Upper lobe of right lung (tissue), 1 donor: Measurements from ENCODE around the gene GALE. TPM values are rescaled to one million over a fixed set of nuclear protein-coding genes. Genes with fewer than 3 reads are reported as not detected.

Experiments used
- ATAC-seq: fragments of 200-7000 bp; cut with Tn5 transposase; one replicate; pipeline ENCODE4 v1.9.1; 2020; ENCODE audit warnings: mild to moderate bottlenecking, moderate library complexity
- DNase-seq: peaks from one replicate; pipeline ENCODE4 v3.0.0-alpha.2; 2020
- H3K27ac ChIP-seq: fragments of 200-600 bp; one replicate; pipeline ENCODE4 v1.8.0; 2022
- H3K27me3 ChIP-seq: fragments of 200-600 bp; one replicate; pipeline ENCODE4 v1.8.0; 2022; ENCODE audit warnings: mild to moderate bottlenecking
- H3K36me3 ChIP-seq: fragments of 200-600 bp; one replicate; pipeline ENCODE4 v1.8.0; 2022
- H3K4me1 ChIP-seq: fragments of 200-600 bp; one replicate; pipeline ENCODE4 v1.8.0; 2022
- H3K4me3 ChIP-seq: fragments of 200-600 bp; one replicate; pipeline ENCODE4 v1.8.0; 2022; ENCODE audit warnings: mild to moderate bottlenecking
- H3K9me3 ChIP-seq: fragments of 200-600 bp; one replicate; pipeline ENCODE4 v1.8.0; 2022
- intact Hi-C: fragments of 100-400 bp; cut with DNase I; formaldehyde crosslinking; loops from one replicate; pipeline ENCODE4 v1.11.0; 2022
- total RNA-seq: library from RNA; stranded (reverse); fragmentation: NEBNext Ultra II Directional; extraction: Animal tissue kit (Norgen Biotek cat#: 25700); gene quantifications from one replicate; pipeline ENCODE4 v1.2.1, GENCODE V29; 2021
- TF ChIP-seq, protein P1 (sequence below): fragments of 200-600 bp; IDR thresholded peaks from one replicate; pipeline ENCODE4 v1.8.0; 2022; ENCODE audit warnings: antibody characterized with exemption
- donor health status: DM: no; HTN: yes; CAD: no; lungs with severe emphysema.

Gene GALE
- total RNA-seq, 1 donor from 2014 or later: 62.9 TPM

DNA sequence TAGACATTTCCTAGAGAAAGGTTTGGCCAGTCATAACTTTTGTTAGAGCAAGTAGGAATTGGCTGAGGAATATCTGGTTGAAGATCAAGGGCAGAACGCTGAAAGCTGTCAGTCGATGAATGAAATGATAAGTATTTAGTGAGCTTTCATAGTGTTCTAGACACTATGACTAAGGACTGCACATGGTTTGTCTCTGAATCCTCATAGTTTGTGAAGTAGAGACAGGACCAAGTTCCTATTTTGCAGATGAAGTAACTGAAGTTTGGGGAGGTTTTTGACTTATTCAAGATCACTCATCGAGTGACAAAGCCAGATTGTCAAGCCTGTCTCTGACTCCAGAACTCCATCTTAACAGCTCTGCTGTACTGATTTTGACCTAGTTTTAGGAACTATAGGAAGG, 52.5 kb downstream of the GALE start:
- H3K9me3 ChIP-seq: no peaks in the 10 kb centered on the region
- TF ChIP-seq, protein P1, sequence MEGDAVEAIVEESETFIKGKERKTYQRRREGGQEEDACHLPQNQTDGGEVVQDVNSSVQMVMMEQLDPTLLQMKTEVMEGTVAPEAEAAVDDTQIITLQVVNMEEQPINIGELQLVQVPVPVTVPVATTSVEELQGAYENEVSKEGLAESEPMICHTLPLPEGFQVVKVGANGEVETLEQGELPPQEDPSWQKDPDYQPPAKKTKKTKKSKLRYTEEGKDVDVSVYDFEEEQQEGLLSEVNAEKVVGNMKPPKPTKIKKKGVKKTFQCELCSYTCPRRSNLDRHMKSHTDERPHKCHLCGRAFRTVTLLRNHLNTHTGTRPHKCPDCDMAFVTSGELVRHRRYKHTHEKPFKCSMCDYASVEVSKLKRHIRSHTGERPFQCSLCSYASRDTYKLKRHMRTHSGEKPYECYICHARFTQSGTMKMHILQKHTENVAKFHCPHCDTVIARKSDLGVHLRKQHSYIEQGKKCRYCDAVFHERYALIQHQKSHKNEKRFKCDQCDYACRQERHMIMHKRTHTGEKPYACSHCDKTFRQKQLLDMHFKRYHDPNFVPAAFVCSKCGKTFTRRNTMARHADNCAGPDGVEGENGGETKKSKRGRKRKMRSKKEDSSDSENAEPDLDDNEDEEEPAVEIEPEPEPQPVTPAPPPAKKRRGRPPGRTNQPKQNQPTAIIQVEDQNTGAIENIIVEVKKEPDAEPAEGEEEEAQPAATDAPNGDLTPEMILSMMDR: no peak
- peaks cover 71% of the 10 kb centered on the region for H3K36me3 ChIP-seq
- ATAC-seq (no peak), DNase-seq (no peak)
- intact Hi-C loops: no loop called here
- H3K27ac ChIP-seq: no peak overlapping the region
- no peak overlapping the region for H3K4me3 ChIP-seq
- no peaks in the 10 kb centered on the region for H3K27me3 ChIP-seq
- peaks cover 38% of the 10 kb centered on the region for H3K4me1 ChIP-seq

Other genes starting within 250 kb of the GALE start
- 242 TPM for gene ID3, start 241.3 kb downstream of the GALE start, total RNA-seq
- 895 TPM for gene RPL11, start 108.9 kb downstream of the GALE start, total RNA-seq
- 66.2 TPM for gene ELOA, start 57.3 kb downstream of the GALE start, total RNA-seq
- 46.5 TPM for gene PITHD1, start 22.3 kb downstream of the GALE start, total RNA-seq
- gene LYPLA2, start 9.6 kb downstream of the GALE start, total RNA-seq: 45.9 TPM
- gene HMGCL, start 24.7 kb upstream of the GALE start, total RNA-seq: 40.1 TPM
- 44.4 TPM for gene FUCA1, start 67.5 kb upstream of the GALE start, total RNA-seq
- gene CNR2, start 112.6 kb upstream of the GALE start, total RNA-seq: 0.06 TPM
- gene PNRC2, start 159.1 kb upstream of the GALE start, total RNA-seq: 119 TPM
- gene SRSF10, start 179.6 kb upstream of the GALE start, total RNA-seq: 96.0 TPM